Neuronal stem cell (in vitro differentiated cells): ENCODE results near the gene PLEK2.

Experiments used
- DNase-seq: peaks from one replicate; pipeline ENCODE4 v3.0.0-alpha.2; 2013; ENCODE audit warnings: low spot score
- H2AFZ ChIP-seq: one replicate; pipeline ENCODE4 v1.6.1; 2013; ENCODE audit warnings: mild to moderate bottlenecking, low read length, inconsistent platforms
- H2AK5ac ChIP-seq: 2 replicates; pipeline ENCODE4 v1.6.1; 2013; ENCODE audit warnings: low read depth, mild to moderate bottlenecking, inconsistent platforms, low read length, moderate library complexity, mixed read lengths
- H2BK120ac ChIP-seq: 2 replicates; pipeline ENCODE4 v1.6.1; 2013; ENCODE audit warnings: low read depth, mild to moderate bottlenecking, inconsistent platforms, low read length, moderate library complexity, mixed read lengths
- H2BK12ac ChIP-seq: one replicate; pipeline ENCODE4 v1.6.1; 2013; ENCODE audit warnings: low read length, inconsistent platforms
- H2BK15ac ChIP-seq: 2 replicates; pipeline ENCODE4 v1.6.1; 2013; ENCODE audit warnings: mild to moderate bottlenecking, low read length, inconsistent platforms, mixed read lengths
- H2BK5ac ChIP-seq: one replicate; pipeline ENCODE4 v1.6.1; 2013; ENCODE audit warnings: inconsistent platforms, mild to moderate bottlenecking, low read length, moderate library complexity
- H3K14ac ChIP-seq: one replicate; pipeline ENCODE4 v1.6.1; 2013; ENCODE audit warnings: low read length, inconsistent platforms
- H3K18ac ChIP-seq: 2 replicates; pipeline ENCODE4 v1.6.1; 2013; ENCODE audit warnings: low read length, inconsistent platforms
- H3K23ac ChIP-seq: 2 replicates; pipeline ENCODE4 v1.6.1; 2013; ENCODE audit warnings: low read depth, mild to moderate bottlenecking, mixed read lengths, low read length, inconsistent platforms; ENCODE audit not compliant: poor library complexity
- H3K27ac ChIP-seq: replicated peaks from 3 replicates; pipeline ENCODE4 v1.5.1; 2013; ENCODE audit warnings: low read length, inconsistent platforms
- H3K27me3 ChIP-seq, 3 experiments: 2 replicates each; pipeline ENCODE4 v1.6.1; 2013; ENCODE audit warnings: low read length in 3 of 3, mild to moderate bottlenecking in 2 of 3, inconsistent platforms in 1 of 3, low read depth in 1 of 3, mixed read lengths in 1 of 3, moderate library complexity in 1 of 3; ENCODE audit not compliant: control insufficient read depth in 3 of 3, insufficient read depth in 3 of 3
- H3K36me3 ChIP-seq, 2 donors: replicated peaks in 1 of 2; 2 replicates each; pipeline ENCODE4 v1.6.1; 2013; ENCODE audit warnings: low read length in 2 of 2; ENCODE audit not compliant: control insufficient read depth in 2 of 2, insufficient read depth in 2 of 2
- H3K4ac ChIP-seq: 2 replicates; pipeline ENCODE4 v1.6.1; 2013; ENCODE audit warnings: inconsistent platforms, mild to moderate bottlenecking, low read length, moderate library complexity
- H3K4me1 ChIP-seq, 2 donors: 1 replicate in 1 of 2; 2 replicates in 1 of 2; pipeline ENCODE4 v1.6.1; 2013; ENCODE audit warnings: low read length in 2 of 2, low read depth in 1 of 2; ENCODE audit not compliant: control insufficient read depth in 2 of 2, insufficient read depth in 1 of 2
- H3K4me2 ChIP-seq: one replicate; pipeline ENCODE4 v1.6.1; 2013; ENCODE audit warnings: mild to moderate bottlenecking, low read length, inconsistent platforms; ENCODE audit not compliant: insufficient read depth, poor library complexity, severe bottlenecking
- H3K4me3 ChIP-seq, 2 donors: 2 replicates each; pipeline ENCODE4 v1.5.1; 2013; ENCODE audit warnings: low read length in 2 of 2, mild to moderate bottlenecking in 2 of 2, inconsistent platforms in 1 of 2, moderate library complexity in 1 of 2
- H3K79me1 ChIP-seq: one replicate; pipeline ENCODE4 v1.6.1; 2013; ENCODE audit warnings: low read depth, mild to moderate bottlenecking, inconsistent platforms, low read length, moderate library complexity
- H3K9ac ChIP-seq: one replicate; pipeline ENCODE4 v1.6.1; 2013; ENCODE audit warnings: mild to moderate bottlenecking, low read depth, low read length, inconsistent platforms; ENCODE audit not compliant: poor library complexity
- H3K9me3 ChIP-seq, 2 donors: replicated peaks in 1 of 2; 2 replicates each; pipeline versions ENCODE3 to v1.6.1; 2013; ENCODE audit warnings: low read length in 2 of 2, mild to moderate bottlenecking in 2 of 2, inconsistent platforms in 1 of 2, low read depth in 1 of 2, mixed read lengths in 1 of 2, moderate library complexity in 1 of 2; ENCODE audit not compliant: control insufficient read depth in 2 of 2, insufficient read depth in 1 of 2
- H4K8ac ChIP-seq: one replicate; pipeline ENCODE4 v1.6.1; 2013; ENCODE audit warnings: low read depth, mild to moderate bottlenecking, inconsistent platforms, low read length, moderate library complexity
- H4K91ac ChIP-seq: one replicate; pipeline ENCODE4 v1.6.1; 2013; ENCODE audit warnings: low read length, low read depth, mild to moderate bottlenecking, inconsistent platforms; ENCODE audit not compliant: poor library complexity
- WGBS, 2 donors: extraction: QIAGEN DNeasy Blood & Tissue Kit; methylation state at CpG; one replicate each; pipeline ENCODE4 v1.1.7; 2013; ENCODE audit warnings: missing lambda C conversion rate in 2 of 2, mixed read lengths in 1 of 2; ENCODE audit not compliant: insufficient read length in 2 of 2, insufficient replicate concordance in 1 of 2; ENCODE audit errors: extremely low coverage in 2 of 2; 5-methylcytosine and 5-hydroxymethylcytosine counted together

The PLEK2 gene

DNA sequence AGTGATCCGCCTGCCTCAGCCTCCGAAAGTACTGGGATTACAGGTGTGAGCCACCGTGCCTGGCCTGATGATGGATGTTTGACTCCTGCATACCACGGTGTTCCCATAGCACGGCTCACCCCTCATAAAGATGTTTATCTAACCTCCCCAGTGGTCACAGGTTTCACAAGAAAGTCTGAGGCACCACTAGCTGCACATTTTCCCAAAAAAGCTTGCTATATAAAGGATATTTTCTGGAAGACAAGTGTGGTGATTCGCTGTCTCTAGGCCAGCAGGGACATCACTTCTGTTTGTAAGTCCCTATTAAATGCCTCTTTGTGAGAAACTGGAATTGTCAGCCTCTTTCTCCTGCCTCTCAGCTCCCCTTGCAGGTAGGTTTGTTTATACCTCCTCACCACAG, 18.3 kb downstream of the PLEK2 start:
- H3K27me3 ChIP-seq, result no peaks in the 10 kb centered on the region
- H3K14ac ChIP-seq, result no peak overlapping the region
- no peak overlapping the region for H3K4ac ChIP-seq
- H2AK5ac ChIP-seq, result no peak overlapping the region
- no peak overlapping the region for H2BK15ac ChIP-seq
- H3K79me1 ChIP-seq, result no peaks in the 10 kb centered on the region
- H2BK5ac ChIP-seq, result no peak overlapping the region
- no peak overlapping the region for H3K4me2 ChIP-seq
- no peak overlapping the region for H3K27ac ChIP-seq
- H4K8ac ChIP-seq, result no peak overlapping the region
- H2BK120ac ChIP-seq, result no peak overlapping the region
- H3K36me3 ChIP-seq, result no peaks in the 10 kb centered on the region
- H3K9me3 ChIP-seq, result no peaks in the 10 kb centered on the region
- no peak overlapping the region for H2BK12ac ChIP-seq
- WGBS, 2 donors, result no CpG with 5 or more reads among the region's 6 CpGs
- H2AFZ ChIP-seq, result no peak overlapping the region
- no peak overlapping the region for H3K9ac ChIP-seq
- H3K23ac ChIP-seq, result no peak overlapping the region
- H3K18ac ChIP-seq, result no peak overlapping the region
- H3K4me1 ChIP-seq, result peaks cover 0 to 4% of the 10 kb centered on the region in 2 donors
- H4K91ac ChIP-seq, result no peak overlapping the region
- H3K4me3 ChIP-seq, result no peak overlapping the region
- DNase-seq, result no peak

DNA sequence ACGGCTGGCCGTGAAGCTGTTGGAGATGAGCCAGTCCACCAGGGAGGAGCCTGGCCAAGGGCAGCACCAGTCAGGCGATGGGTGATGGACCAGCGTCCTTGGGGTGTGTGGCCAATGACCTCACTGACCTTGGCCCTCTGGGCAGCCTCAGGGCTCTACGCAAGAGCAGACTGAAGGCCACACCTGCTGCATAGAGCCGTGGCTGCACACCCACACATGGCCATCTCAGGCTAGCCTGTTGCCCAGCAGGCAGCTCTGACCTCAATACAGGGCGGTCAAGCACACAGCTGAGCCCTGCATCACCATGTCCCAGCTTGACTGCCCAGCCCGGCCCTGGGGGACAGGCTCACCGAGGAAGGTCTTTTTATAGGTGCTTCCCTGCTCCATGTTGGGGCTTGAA, 19.2 kb downstream of the PLEK2 start:
- H3K9ac ChIP-seq, result peak overlapping the region; percentile 24
- H3K36me3 ChIP-seq, result peaks cover 0 to under 1% of the 10 kb centered on the region in 2 donors
- H2AK5ac ChIP-seq, result peak overlapping the region; percentile 30
- peaks cover 0 to 4% of the 10 kb centered on the region in 2 donors for H3K4me1 ChIP-seq
- H3K14ac ChIP-seq, result peak overlapping the region; percentile 63
- H2BK5ac ChIP-seq, result no peak overlapping the region
- no peak overlapping the region for H3K23ac ChIP-seq
- no peak overlapping the region for H3K27ac ChIP-seq
- WGBS, 2 donors, result no CpG with 5 or more reads among the region's 9 CpGs
- no peak overlapping the region for H4K91ac ChIP-seq
- DNase-seq, result no peak
- no peak overlapping the region for H2BK120ac ChIP-seq
- no peak overlapping the region for H3K18ac ChIP-seq
- peak overlapping the region in 1 of 2 donors; percentile 35 for H3K4me3 ChIP-seq
- no peak overlapping the region for H4K8ac ChIP-seq
- no peaks in the 10 kb centered on the region for H3K79me1 ChIP-seq
- no peak overlapping the region for H2AFZ ChIP-seq
- H3K4me2 ChIP-seq, result no peak overlapping the region
- H2BK12ac ChIP-seq, result no peak overlapping the region
- H3K4ac ChIP-seq, result no peak overlapping the region
- no peak overlapping the region for H2BK15ac ChIP-seq
- H3K27me3 ChIP-seq, result no peaks in the 10 kb centered on the region
- no peaks in the 10 kb centered on the region for H3K9me3 ChIP-seq

DNA sequence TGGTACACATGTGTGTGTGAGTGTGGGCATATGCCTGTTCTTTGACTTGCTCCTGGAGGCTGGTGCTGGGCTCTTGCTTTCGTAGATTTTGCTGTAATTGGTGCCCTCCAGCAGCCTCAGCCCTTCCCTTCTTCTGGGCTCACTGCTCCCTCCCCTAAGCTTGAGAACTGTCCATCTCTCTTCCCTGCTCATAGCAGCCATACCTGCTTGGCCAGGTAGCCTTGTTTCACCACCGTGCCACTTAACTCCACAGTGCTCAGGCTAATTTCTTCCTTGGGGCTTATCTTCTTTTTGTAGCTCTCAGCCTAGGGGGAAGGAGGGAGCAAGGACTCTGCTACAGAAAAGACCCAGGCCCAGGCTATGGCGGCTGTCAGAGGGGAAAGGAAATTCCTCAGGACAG, 19.8 kb downstream of the PLEK2 start:
- Histone ChIP-seq H3K18ac (no peak overlapping the region), H3K23ac (no peak overlapping the region), H2AFZ (no peak overlapping the region), H3K36me3 (peaks cover 0 to 7% of the 10 kb centered on the region in 2 donors), H3K9ac (no peak overlapping the region), H3K4ac (no peak overlapping the region), H3K79me1 (no peaks in the 10 kb centered on the region), H2BK15ac (no peak overlapping the region), H3K9me3 (no peaks in the 10 kb centered on the region), H3K4me1 (peaks cover 0 to 4% of the 10 kb centered on the region in 2 donors), H3K14ac (no peak overlapping the region), H2AK5ac (no peak overlapping the region), H3K4me2 (no peak overlapping the region), H3K4me3 (no peak overlapping the region), H2BK5ac (no peak overlapping the region), H2BK12ac (no peak overlapping the region), H3K27me3 (no peaks in the 10 kb centered on the region), H2BK120ac (no peak overlapping the region), H4K8ac (no peak overlapping the region), H4K91ac (no peak overlapping the region), H3K27ac (no peak overlapping the region)
- no peak for DNase-seq
- WGBS, 2 donors, result no CpG with 5 or more reads among the region's 3 CpGs

GRCh38 chr14:67391268-67391667, 20.7 kb downstream of the PLEK2 start:
- H2AK5ac ChIP-seq, result no peak overlapping the region
- H4K8ac ChIP-seq, result no peak overlapping the region
- no peak overlapping the region for H3K14ac ChIP-seq
- H2BK120ac ChIP-seq, result no peak overlapping the region
- WGBS, 2 donors, result no CpG with 5 or more reads among the region's 6 CpGs
- no peak overlapping the region for H3K4me2 ChIP-seq
- no peak overlapping the region for H3K9ac ChIP-seq
- H2BK5ac ChIP-seq, result no peak overlapping the region
- no peak overlapping the region for H4K91ac ChIP-seq
- H3K4ac ChIP-seq, result no peak overlapping the region
- DNase-seq, result no peak
- no peak overlapping the region for H3K18ac ChIP-seq
- H3K27me3 ChIP-seq, result no peaks in the 10 kb centered on the region
- peak overlapping the region; percentile 4 for H3K23ac ChIP-seq
- H3K9me3 ChIP-seq, result no peaks in the 10 kb centered on the region
- no peak overlapping the region for H3K27ac ChIP-seq
- no peak overlapping the region for H3K4me3 ChIP-seq
- H2BK15ac ChIP-seq, result no peak overlapping the region
- H3K79me1 ChIP-seq, result no peaks in the 10 kb centered on the region
- peaks cover 0 to under 1% of the 10 kb centered on the region in 2 donors for H3K4me1 ChIP-seq
- H3K36me3 ChIP-seq, result peaks cover 0 to 15% of the 10 kb centered on the region in 2 donors
- H2AFZ ChIP-seq, result no peak overlapping the region
- no peak overlapping the region for H2BK12ac ChIP-seq
